GM20000 (cell line): Measurements from ENCODE around the gene SYNDIG1.

Source experiments
- DNase-seq: peaks from one replicate; pipeline ENCODE4 v3.0.0; 2012; ENCODE audit warnings: low spot score
- CTCF ChIP-seq: IDR thresholded peaks from 2 replicates; pipeline ENCODE4 v1.5.1; 2012; ENCODE audit warnings: mild to moderate bottlenecking, control low read depth; ENCODE audit errors: extremely low read depth, missing control alignments

Gene SYNDIG1

DNA sequence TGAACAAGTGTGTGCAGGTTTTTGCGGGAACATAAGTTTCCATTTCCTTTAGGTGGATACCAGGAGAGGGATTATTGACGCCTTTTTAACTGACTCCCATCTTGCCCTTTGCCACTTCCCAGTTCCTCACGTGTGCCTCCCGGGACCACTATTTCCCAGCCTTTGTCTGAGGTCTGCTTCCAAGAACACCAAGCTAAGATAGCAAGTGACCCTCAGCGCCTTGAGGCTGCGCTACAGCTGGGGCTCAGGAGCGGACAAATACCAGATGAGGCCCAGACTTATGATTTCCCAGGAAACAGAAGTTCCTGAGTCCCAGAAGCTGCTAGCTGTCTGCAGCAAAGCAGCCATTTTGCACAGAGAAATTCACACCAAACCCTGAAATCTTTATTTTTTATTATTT, 216.7 kb downstream of the SYNDIG1 start:
- no peak for DNase-seq
- TF ChIP-seq CTCF: no peak

DNA sequence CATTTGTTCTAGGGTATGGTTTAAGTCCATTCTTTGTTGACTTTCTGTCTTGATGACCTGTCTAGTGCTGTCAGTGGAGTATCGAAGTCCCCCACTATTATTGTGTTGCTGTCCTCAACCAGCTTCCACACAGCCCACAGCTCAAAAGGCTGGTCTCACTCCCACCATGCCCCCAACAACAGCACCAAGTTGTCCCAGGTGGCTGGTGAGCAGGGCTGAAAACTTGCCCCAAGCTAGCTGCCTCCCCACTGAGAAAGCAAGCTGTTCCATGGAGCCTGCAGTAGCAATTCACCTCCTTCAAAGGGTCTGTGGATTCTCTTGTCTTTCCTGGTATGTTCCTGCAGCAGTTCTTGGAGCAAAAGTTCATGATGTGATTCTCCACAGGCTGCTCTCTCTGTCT, 221.0 kb downstream of the SYNDIG1 start:
- TF ChIP-seq CTCF: no peak
- no peak for DNase-seq

GRCh38 chr20:24691901-24692351, 222.5 kb downstream of the SYNDIG1 start:
- no peak for TF ChIP-seq CTCF
- DNase-seq: no peak

DNA sequence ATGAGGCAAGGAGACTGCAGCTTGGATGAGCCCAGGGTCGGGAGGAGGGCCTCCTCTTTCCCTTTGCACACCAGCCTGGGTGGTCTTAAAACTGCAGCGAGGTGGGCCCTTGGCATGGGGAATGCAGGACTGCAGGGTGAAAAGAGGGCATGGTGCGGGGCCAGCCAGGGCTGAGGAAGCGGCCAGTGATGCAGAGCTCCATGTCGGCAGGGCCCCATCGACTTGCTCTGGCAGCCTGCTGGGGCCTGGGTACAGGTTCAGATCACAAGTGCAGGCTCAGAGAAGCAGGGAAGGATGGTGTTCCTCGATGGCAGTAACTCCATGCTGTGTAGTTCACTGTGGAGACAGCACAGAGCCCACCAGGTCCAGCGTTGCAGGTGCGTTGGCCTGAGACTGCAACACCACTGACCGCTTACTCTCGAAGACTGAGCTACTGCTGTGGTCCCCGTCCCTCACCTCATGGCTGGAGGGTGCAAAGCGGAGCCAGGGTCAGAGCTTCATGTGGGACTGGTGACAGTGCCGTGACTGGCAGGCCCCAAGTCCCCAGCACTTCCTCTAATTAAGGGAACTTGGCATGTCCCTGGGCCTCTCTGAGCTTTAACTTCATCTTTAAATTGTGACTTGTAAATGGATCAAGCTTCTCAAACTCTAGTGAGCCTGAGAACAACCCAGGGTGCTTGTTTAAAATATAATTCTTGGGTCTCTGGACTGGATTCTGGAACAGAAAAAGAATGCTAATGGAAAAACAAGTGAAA, 223.2 kb downstream of the SYNDIG1 start:
- no peak for TF ChIP-seq CTCF
- DNase-seq: no peak

- no peak for TF ChIP-seq CTCF
- DNase-seq: no peak
These were observed 224.2 kb downstream of the SYNDIG1 start for GRCh38 chr20:24693466-24694156.

- no peak for TF ChIP-seq CTCF
- DNase-seq: no peak
These were observed 224.8 kb downstream of the SYNDIG1 start for GRCh38 chr20:24694157-24694726.
